ENCODE measurements around the gene TBCK.

TBCK gene

GRCh38 chr4:106105697-106106096 lies 210.3 kb downstream of the TBCK start:
- no peak for DNase-seq

GRCh38 chr4:106104276-106104675 lies 211.7 kb downstream of the TBCK start:
- no peak for DNase-seq

- no peak for DNase-seq
Observed at GRCh38 chr4:106096454-106096853, 219.6 kb downstream of the TBCK start.

- no peak for DNase-seq
Observed at GRCh38 chr4:106095408-106095807, 220.6 kb downstream of the TBCK start.

GRCh38 chr4:106092361-106093040 lies 223.5 kb downstream of the TBCK start:
- DNase-seq = no peak

GRCh38 chr4:106090826-106091225 lies 225.2 kb downstream of the TBCK start:
- no peak for DNase-seq

- no peak for DNase-seq
Observed at GRCh38 chr4:106083065-106083464, 232.9 kb downstream of the TBCK start.

GRCh38 chr4:106080376-106080775 lies 235.6 kb downstream of the TBCK start:
- DNase-seq = no peak

GRCh38 chr4:106079616-106080015 lies 236.4 kb downstream of the TBCK start:
- no peak for DNase-seq

- no peak for DNase-seq
Observed at GRCh38 chr4:106065018-106065417, 251.0 kb downstream of the TBCK start.

- DNase-seq = no peak
Observed at GRCh38 chr4:106063009-106063408, 253.0 kb downstream of the TBCK start.

GRCh38 chr4:106062452-106062875 lies 253.5 kb downstream of the TBCK start:
- DNase-seq = no peak

- no peak for DNase-seq
Observed at GRCh38 chr4:106058921-106059320, 257.1 kb downstream of the TBCK start.

GRCh38 chr4:106056914-106057313 lies 259.1 kb downstream of the TBCK start:
- DNase-seq = no peak

GRCh38 chr4:106051514-106051913 lies 264.5 kb downstream of the TBCK start:
- no peak for DNase-seq

GRCh38 chr4:106049490-106049889 lies 266.5 kb downstream of the TBCK start:
- no peak for DNase-seq

GRCh38 chr4:106048250-106048971 lies 267.6 kb downstream of the TBCK start:
- no peak for DNase-seq

- DNase-seq = no peak
Observed at GRCh38 chr4:106046083-106046482, 269.9 kb downstream of the TBCK start.

- DNase-seq = no peak
Observed at GRCh38 chr4:106041294-106042002, 274.6 kb downstream of the TBCK start.

GRCh38 chr4:106039796-106040195 lies 276.2 kb downstream of the TBCK start:
- no peak for DNase-seq

GRCh38 chr4:106038908-106039307 lies 277.1 kb downstream of the TBCK start:
- no peak for DNase-seq

GRCh38 chr4:106038012-106038411 lies 278.0 kb downstream of the TBCK start:
- DNase-seq = no peak

GRCh38 chr4:106036848-106037247 lies 279.2 kb downstream of the TBCK start:
- DNase-seq = no peak

GRCh38 chr4:106036334-106036733 lies 279.7 kb downstream of the TBCK start:
- no peak for DNase-seq

Data from NK-92 treated with Interleukin-12 subunit alpha and Interleukin-12 subunit beta, amount 100 ng/mL, for 24 hours (cell line).